Activated CD4-positive, alpha-beta T cell treated with anti-CD3 and anti-CD28 coated beads, Interleukin-2, amount 10 ng/mL, durations not matched to agents 24 days and 14 days (primary cell): ENCODE measurements around the gene GOSR1. TPM values are rescaled to one million over a fixed set of nuclear protein-coding genes. Genes with fewer than 3 reads are reported as not detected.
"Not testable (repeated sequence)": the region's sequence is repeated elsewhere in the genome, so short reads cannot be mapped to it uniquely, and the experiment has no call there.

Experiments used
- DNase-seq: peaks from one replicate; pipeline ENCODE4 v3.0.0; 2022
- H3K27ac Mint-ChIP-seq: one replicate; pipeline ENCODE4 v1.8.0; 2022; ENCODE audit warnings: mild to moderate bottlenecking, mixed read lengths
- H3K27me3 Mint-ChIP-seq: one replicate; pipeline ENCODE4 v1.8.0; 2022; ENCODE audit warnings: mixed read lengths
- H3K36me3 Mint-ChIP-seq: one replicate; pipeline ENCODE4 v1.8.0; 2022; ENCODE audit warnings: low read depth, mild to moderate bottlenecking, mixed read lengths
- H3K4me1 Mint-ChIP-seq: one replicate; pipeline ENCODE4 v1.8.0; 2021; ENCODE audit warnings: mixed read lengths
- H3K4me3 Mint-ChIP-seq: one replicate; pipeline ENCODE4 v1.8.0; 2022; ENCODE audit warnings: mild to moderate bottlenecking, moderate library complexity, mixed read lengths
- H3K9me3 Mint-ChIP-seq: one replicate; pipeline ENCODE4 v1.8.0; 2021; ENCODE audit warnings: mixed read lengths
- intact Hi-C: fragments of 100-400 bp; cut with micrococcal nuclease; formaldehyde crosslinking; loops from one replicate; pipeline ENCODE4 v1.15.1; 2023
- total RNA-seq: library from RNA; stranded (reverse); gene quantifications from 2 replicates; pipeline ENCODE4 v1.2.3, GENCODE V29; 2022

The GOSR1 gene
- total RNA-seq, 1 donor from 2014 or later, result 54.8 TPM

DNA sequence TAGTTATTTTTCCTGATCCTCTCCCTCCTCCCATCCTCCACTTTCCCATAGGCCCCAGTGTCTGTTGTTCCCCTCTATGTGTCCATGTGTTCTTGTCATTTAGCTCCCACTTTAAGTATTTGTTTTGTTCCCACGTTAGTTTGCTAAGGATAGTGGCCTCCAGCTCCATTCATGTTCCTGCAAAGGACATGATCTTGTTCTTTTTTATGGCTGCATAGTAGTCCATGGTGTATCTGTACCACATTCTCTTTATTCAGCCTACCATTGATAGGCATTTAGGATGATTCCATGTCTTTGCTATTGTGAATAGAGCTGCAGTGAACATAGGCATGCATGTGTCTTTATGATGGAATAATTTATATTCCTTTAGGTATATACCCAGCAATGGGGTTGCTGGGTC lies 60.5 kb downstream of the GOSR1 start:
- H3K27ac Mint-ChIP-seq, H3K4me1 Mint-ChIP-seq, H3K27me3 Mint-ChIP-seq, H3K36me3 Mint-ChIP-seq, H3K9me3 Mint-ChIP-seq, intact Hi-C loops, H3K4me3 Mint-ChIP-seq, DNase-seq: not testable (repeated sequence)

DNA sequence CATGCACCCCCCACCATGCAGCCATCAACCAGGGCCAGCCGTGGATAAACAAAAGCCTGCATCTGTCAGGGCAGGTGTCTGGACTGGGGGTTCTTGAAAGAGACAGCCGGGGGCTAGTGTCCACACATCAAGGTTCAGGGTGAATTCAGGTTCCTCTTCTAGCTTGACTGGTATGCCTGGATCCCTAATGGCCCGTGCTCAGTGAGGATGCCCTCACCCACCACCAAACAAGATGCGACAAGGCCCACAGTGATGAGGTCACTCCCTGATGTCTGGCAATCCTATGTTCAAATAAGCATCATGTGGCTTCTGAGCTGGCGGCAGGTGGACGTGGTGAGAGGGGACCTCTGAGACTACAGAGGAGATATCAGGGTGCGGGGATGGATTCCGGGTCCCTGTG lies 64.6 kb downstream of the GOSR1 start:
- H3K4me1 Mint-ChIP-seq, result no peaks in the 10 kb centered on the region
- H3K4me3 Mint-ChIP-seq, result no peak overlapping the region
- H3K27ac Mint-ChIP-seq, result no peak overlapping the region
- intact Hi-C loops, result no loop called here
- H3K27me3 Mint-ChIP-seq, result no peaks in the 10 kb centered on the region
- no peak for DNase-seq
- H3K36me3 Mint-ChIP-seq, result no peaks in the 10 kb centered on the region
- H3K9me3 Mint-ChIP-seq, result no peaks in the 10 kb centered on the region

DNA sequence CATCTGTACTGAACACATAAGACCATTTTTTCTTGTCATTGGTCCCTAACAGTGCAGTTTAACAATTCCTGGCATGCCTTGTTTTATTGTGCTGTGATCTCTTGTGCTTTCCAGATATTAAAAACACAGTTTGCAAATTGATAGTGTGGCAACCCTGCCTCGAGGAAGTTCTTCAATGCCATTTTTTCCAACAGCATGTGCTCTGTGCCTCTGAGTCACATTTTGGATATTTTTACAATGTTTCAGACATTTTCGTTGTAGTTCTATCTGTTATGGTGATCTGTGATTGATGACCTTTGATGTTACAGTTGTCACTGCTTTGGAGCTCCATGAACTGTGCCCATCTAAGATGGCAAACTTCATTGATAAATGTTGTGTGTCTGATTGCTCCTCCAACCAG lies 66.2 kb downstream of the GOSR1 start:
- no peaks in the 10 kb centered on the region for H3K27me3 Mint-ChIP-seq
- DNase-seq, result no peak
- H3K4me1 Mint-ChIP-seq, result no peaks in the 10 kb centered on the region
- H3K9me3 Mint-ChIP-seq, result no peaks in the 10 kb centered on the region
- no peaks in the 10 kb centered on the region for H3K36me3 Mint-ChIP-seq
- no peak overlapping the region for H3K4me3 Mint-ChIP-seq
- intact Hi-C loops, result no loop called here
- no peak overlapping the region for H3K27ac Mint-ChIP-seq

DNA sequence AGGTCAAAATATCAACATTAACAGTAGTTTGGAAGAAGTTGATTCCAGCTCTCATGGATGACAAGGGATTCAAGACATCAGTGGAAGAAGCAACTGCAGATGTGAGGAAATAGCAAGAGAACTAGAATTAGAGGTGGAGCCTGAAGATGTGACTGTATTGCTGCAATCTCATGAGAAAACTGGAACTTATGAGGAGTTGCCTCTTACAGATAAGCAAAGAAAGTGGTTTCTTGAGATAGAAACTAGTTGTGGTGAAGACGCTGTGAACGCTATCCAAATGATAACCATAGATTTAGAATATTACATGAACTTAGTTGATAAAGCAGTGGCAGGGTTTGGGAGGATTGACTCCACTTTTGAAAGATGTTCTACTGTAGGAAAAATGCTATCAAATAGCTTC lies 67.8 kb downstream of the GOSR1 start:
- no peak overlapping the region for H3K27ac Mint-ChIP-seq
- no peaks in the 10 kb centered on the region for H3K27me3 Mint-ChIP-seq
- H3K4me3 Mint-ChIP-seq, result no peak overlapping the region
- no peaks in the 10 kb centered on the region for H3K36me3 Mint-ChIP-seq
- H3K9me3 Mint-ChIP-seq, result no peaks in the 10 kb centered on the region
- intact Hi-C loops, result no loop called here
- no peak for DNase-seq
- H3K4me1 Mint-ChIP-seq, result no peaks in the 10 kb centered on the region

DNA sequence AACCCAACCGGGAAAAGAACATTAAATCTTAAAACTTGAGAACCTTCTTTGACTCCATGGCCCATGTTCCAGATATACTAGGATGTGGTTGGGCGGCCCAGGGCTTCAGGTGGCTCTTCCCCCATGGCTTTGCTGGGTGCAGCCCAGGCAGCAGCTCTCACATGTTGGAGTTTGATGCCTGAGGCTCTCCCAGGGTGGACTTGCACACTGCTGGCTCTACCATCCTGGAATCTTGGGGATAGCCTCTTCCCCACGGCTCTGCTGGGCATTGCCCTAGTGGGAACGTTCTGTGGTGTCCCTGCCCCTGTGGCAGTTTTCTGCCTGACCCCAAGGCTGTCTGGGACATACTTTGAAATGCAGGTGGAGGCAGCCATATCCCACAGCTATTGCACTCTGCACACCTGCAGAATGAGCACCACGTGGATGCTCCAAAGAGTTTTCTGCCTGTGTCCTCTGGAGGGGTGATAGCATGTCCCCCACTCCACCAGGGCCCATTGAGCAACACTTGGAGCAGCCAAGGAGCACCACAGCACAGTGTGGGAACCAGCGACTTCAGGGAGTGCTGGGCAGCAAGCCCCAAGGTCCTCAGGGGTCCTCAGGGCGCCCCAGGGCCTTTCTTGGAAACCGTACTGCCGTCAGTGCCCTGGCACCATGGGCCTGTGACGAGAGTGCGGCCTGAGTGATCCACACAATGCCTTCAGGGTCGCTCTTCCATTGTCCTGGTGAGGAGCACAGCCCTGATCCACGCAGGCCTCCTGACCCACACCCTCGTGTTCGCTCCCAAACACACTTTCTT lies 70.8 kb downstream of the GOSR1 start:
- H3K9me3 Mint-ChIP-seq, result no peaks in the 10 kb centered on the region

DNA sequence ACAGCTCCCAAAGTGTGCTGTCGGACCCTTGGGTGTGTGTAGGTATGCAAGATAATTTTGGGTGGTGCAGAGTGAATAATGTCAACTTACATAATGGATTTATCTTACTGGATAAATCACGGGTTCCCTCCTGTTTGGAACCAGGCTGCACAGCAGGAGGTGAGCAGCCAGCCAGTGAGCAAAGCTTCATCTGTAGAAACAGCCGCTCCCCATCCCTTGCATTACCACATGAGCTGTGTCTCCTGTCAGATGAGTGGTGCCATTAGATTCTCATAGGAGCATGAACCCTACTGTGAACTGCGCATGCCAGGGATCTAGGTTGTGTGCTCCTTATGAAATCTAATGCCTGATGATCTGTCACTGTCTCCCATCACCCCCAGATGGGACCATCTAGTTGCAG lies 72.0 kb downstream of the GOSR1 start:
- H3K4me1 Mint-ChIP-seq, H3K4me3 Mint-ChIP-seq, intact Hi-C loops, DNase-seq, H3K36me3 Mint-ChIP-seq, H3K27me3 Mint-ChIP-seq, H3K9me3 Mint-ChIP-seq, H3K27ac Mint-ChIP-seq: not testable (repeated sequence)

More for the DNA sequence above, 70.8 kb downstream of the GOSR1 start:
- no peak overlapping the region for H3K27ac Mint-ChIP-seq
- H3K4me1 Mint-ChIP-seq, result peaks cover 3% of the 10 kb centered on the region
- intact Hi-C loops, result no loop called here
- no peak overlapping the region for H3K4me3 Mint-ChIP-seq
- no peaks in the 10 kb centered on the region for H3K36me3 Mint-ChIP-seq
- H3K27me3 Mint-ChIP-seq, result no peaks in the 10 kb centered on the region
- no peak for DNase-seq

DNA sequence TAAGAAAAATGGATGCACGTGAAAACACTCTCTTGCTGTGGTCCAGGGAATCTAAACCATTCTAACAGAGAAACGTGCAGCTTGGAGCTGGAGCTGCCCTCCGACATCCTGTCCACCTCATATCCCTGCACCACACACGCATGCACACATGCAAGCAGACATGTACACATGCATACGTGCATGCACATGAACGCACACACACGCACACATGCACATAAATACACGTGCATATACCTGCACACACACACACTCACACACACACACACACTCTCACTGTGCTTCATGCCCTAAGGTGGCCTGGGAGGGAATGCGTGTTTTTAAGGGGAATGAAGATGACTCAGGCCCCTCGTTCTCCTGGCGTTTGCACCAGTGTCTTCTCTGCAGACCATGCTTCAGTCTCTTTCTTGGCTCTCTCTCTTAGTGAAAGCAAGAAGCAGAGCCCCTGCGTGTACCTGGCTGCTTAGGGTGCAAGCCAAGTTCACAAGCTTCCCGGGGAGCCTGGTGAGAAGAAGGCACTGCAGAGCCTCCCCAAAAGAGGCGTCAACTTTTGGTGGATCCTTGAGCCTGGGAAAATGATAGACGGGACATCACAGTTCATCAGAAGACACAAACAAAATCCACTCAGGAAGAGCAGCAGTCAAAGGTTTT lies 72.8 kb downstream of the GOSR1 start:
- H3K4me1 Mint-ChIP-seq, result peaks cover 3% of the 10 kb centered on the region
- no peaks in the 10 kb centered on the region for H3K27me3 Mint-ChIP-seq
- H3K36me3 Mint-ChIP-seq, result no peaks in the 10 kb centered on the region
- no peak for DNase-seq
- no peak overlapping the region for H3K4me3 Mint-ChIP-seq
- intact Hi-C loops, result no loop called here
- no peak overlapping the region for H3K27ac Mint-ChIP-seq
- no peaks in the 10 kb centered on the region for H3K9me3 Mint-ChIP-seq

DNA sequence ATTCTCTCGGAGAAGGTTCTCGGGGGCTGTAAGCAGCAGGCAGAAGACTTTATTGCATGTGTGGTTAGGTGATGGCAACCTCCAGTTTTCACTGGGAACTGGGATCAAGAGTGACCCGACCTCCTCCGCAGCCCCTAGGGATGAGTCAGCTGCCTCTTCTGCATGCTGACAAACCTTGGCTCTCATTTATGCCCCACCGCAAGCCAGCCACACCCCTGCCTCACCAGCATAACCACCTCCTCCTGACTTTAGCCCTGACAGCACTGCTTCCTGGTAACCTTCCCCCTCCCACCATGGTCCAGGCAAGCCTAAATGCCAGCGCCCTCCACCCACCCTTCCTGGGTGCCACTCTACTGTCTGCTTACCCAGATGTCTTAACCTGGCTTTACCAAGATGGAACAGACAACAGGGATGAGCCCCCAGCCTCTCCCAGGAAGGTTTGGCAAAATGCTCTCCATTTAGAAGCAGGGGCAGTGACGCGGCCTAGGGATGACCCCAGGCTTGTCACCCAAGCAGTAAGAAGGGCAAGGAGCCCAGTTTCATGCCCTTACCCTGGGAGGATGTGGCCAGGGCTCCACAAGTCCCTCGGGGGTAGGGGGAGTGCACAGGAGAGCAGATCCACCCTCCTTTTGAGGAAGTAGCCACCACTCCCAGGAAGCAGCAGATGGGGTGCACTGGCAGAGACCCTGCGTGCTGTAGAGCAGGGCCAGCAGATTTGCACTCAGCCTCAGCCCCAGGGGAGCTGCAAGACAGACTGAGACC lies 73.5 kb downstream of the GOSR1 start:
- H3K36me3 Mint-ChIP-seq, result no peaks in the 10 kb centered on the region

DNA sequence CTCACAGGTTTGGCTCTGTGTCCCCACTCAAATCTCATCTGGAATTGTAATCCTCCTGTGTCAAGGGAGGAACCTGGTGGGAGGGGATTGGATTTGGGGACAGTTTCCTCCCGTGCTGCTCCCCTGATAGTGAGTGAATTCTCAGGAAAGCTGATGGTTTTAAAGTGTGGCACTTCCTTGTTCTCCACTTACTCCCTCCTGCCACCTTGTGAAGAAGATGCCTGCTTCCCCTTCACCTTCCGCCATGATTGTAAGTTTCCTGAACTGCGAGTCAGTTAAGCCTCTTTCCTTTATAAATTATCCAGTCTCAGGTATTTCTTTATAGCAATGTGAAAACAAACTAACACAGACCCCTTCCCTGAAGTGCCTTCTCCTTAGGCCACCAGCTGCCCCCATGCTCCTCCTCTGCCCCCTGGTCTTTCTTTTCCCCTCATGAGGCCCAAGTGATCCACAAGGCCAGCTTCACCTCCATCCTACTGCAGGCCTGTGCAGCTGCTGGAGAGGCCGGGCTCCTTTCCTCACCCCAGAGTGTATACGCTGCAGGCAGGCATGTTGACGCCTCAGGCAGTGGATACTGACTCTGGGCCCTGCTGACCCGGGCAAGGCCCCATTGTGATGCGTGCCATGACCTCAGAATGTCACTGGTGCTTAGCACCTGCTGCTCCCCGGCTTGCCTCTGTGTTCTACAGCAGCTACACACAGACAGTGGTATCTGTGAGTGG lies 74.2 kb downstream of the GOSR1 start:
- intact Hi-C loops, H3K9me3 Mint-ChIP-seq, DNase-seq, H3K27me3 Mint-ChIP-seq, H3K36me3 Mint-ChIP-seq, H3K4me1 Mint-ChIP-seq, H3K4me3 Mint-ChIP-seq, H3K27ac Mint-ChIP-seq: not testable (repeated sequence)

More for the DNA sequence above, 73.5 kb downstream of the GOSR1 start:
- intact Hi-C loops, result no loop called here
- H3K4me1 Mint-ChIP-seq, result peaks cover 3% of the 10 kb centered on the region
- no peak for DNase-seq
- no peak overlapping the region for H3K27ac Mint-ChIP-seq
- H3K4me3 Mint-ChIP-seq, result no peak overlapping the region
- no peaks in the 10 kb centered on the region for H3K9me3 Mint-ChIP-seq
- H3K27me3 Mint-ChIP-seq, result no peaks in the 10 kb centered on the region

DNA sequence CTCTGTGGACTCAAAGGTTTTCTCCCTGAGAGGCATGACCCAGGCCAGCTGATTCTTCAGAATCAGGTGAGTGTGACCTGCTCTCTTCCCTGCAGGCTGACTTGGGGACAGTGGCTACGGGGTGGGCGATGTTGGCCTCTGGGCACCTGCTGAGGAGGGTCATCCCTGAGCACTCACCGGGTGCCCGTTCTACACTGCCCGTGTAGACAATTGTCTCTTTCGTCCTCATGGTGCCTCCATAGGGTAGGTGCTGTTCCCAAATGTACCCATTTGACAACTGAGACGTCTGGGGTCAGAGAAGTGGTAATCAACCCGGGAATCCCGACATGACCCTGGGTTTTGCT lies 74.8 kb downstream of the GOSR1 start:
- no peaks in the 10 kb centered on the region for H3K27me3 Mint-ChIP-seq
- H3K4me3 Mint-ChIP-seq, result no peak overlapping the region
- no peak overlapping the region for H3K27ac Mint-ChIP-seq
- intact Hi-C loops, result no loop called here
- no peaks in the 10 kb centered on the region for H3K9me3 Mint-ChIP-seq
- DNase-seq, result no peak
- H3K4me1 Mint-ChIP-seq, result peaks cover 3% of the 10 kb centered on the region
- no peaks in the 10 kb centered on the region for H3K36me3 Mint-ChIP-seq

DNA sequence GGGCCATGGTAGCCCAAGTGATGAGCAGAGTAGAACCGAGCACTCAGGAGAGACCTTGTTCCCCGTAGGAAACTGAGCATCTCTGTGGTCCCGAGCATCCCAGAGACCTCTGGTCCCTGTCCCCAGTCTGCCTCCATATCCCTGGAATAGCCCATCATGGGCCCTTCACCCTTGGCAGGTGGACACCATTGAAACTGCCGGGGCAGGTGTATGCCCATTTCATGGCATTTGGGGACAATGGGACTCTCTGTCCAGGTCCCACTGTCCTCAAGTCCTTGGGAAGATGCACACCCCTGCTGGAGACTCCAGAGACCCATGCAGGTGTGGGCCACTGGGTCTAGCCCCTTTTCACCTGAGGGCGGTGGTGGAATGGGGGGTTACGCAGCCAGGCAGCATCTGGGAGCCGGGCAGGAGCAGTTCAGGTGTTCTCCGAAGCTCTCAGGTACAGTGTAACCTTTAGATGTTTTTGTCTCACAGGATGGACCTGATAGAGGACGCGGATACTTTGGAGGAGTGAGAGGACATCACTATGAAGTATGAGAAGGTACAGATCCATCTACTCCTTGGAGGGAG lies 75.9 kb downstream of the GOSR1 start:
- H3K4me1 Mint-ChIP-seq, result peaks cover 8% of the 10 kb centered on the region
- no peak overlapping the region for H3K27ac Mint-ChIP-seq
- no peak for DNase-seq
- H3K4me3 Mint-ChIP-seq, result no peak overlapping the region
- H3K27me3 Mint-ChIP-seq, result no peaks in the 10 kb centered on the region
- intact Hi-C loops, result no loop called here
- no peaks in the 10 kb centered on the region for H3K9me3 Mint-ChIP-seq
- H3K36me3 Mint-ChIP-seq, result no peaks in the 10 kb centered on the region

DNA sequence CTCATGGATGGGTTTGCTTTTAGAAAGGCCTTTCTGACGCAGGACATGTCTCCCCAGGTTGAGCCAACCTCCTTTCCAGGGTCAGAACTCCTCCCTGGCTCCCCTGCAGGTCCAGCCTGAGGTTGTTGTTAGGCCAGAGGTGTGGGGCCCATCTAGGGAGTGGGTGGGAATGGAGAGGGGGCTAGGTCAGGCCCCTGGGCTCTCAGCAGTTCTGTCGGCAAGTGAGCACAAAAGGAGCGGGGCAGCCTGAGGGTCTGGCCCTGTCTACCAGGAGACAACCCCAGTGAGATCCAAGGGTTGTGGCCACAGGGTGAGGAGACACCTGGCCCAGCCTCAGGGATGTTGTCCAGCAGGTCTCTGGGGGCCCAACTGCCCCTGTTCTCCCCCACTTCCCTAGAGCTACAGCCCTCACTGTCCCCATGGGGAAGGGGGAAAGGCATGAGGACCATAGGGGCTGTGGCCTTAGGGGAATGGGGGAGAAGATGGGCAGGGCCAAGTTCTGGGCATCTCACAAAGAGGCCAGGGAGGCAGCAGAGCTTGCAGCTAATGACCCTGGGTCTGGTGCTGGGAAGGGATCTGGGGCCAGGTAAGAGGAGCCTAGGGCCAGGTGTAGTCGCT lies 76.7 kb downstream of the GOSR1 start:
- intact Hi-C loops, H3K4me3 Mint-ChIP-seq, H3K27me3 Mint-ChIP-seq, DNase-seq, H3K9me3 Mint-ChIP-seq, H3K36me3 Mint-ChIP-seq, H3K4me1 Mint-ChIP-seq, H3K27ac Mint-ChIP-seq: not testable (repeated sequence)
